GM12875 (cell line): ENCODE measurements around the gene CEP162.

ENCODE experiments used
- H3K4me3 ChIP-seq: one replicate; pipeline ENCODE4 v1.5.1; 2011; ENCODE audit warnings: low read depth, low read length, control low read depth
- CTCF ChIP-seq: IDR thresholded peaks from 2 replicates; pipeline ENCODE4 v1.5.1; 2011; ENCODE audit warnings: low read depth, mild to moderate bottlenecking, control low read depth, inconsistent platforms, low read length, moderate library complexity, borderline replicate concordance; ENCODE audit not compliant: insufficient read depth

CEP162 gene

DNA sequence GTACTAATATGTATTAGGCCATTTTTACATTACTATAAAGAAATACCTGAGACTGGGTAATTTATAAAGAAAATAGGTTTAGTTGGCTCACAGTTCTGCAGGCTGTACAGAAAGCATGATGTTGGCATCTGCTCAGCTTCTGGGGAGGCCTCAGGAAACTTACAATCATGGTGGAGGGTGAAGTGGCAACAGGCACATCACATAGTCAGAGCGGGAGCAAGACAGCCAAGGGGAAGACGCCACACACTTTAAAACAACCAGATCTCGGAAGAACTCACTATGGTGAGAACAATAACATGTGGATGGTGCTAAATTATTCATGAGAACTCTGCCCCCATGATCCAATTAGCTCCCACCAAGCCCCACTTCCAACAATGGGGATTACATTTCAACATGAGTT lies 41.3 kb upstream of the CEP162 start:
- TF ChIP-seq CTCF: no peak
- no peak overlapping the region for H3K4me3 ChIP-seq

GRCh38 chr6:84263557-84263956 lies 36.1 kb upstream of the CEP162 start:
- TF ChIP-seq CTCF: no peak
- H3K4me3 ChIP-seq: no peak overlapping the region

DNA sequence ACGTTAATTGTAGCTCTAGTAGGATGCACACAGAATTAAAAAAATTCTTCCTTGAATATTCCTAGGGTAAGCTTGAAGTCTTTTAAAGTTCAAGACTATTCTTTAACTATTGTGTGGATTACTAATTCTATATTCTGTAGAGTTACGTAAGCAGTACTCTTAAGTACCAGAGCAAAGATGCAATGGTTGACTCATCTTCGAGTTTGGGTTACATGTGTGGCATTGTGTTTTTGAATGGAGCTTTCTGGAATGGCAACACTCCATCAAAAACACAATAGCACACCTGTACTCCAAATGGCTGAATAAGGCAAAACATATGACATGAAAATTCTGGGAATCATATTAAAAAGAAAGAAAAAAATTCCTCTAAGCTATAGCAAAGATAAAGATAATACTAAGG lies 33.5 kb upstream of the CEP162 start:
- TF ChIP-seq CTCF: no peak
- H3K4me3 ChIP-seq: no peak overlapping the region

DNA sequence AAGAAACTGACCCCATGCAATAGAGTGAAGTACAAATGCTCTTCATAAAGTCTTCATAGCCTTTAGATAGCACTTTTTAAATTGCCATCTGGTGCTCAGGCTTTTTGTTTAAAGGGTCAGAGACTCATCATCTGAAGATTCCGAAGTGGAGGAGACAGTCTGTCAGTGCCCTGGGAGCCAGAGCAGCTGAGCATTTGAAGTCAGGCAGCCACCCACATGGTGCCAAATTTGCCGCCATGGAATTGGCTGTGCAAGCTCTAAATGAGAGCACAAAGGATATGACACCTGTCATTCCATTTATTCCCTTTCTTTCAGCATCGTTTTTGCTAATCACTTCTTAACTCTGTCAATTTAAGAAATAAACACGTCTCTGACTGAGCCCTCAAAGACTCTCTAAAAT lies 32.8 kb upstream of the CEP162 start:
- TF ChIP-seq CTCF: no peak
- H3K4me3 ChIP-seq: no peak overlapping the region

- no peak for TF ChIP-seq CTCF
- H3K4me3 ChIP-seq: no peak overlapping the region
Measured at GRCh38 chr6:84258866-84259265, 31.4 kb upstream of the CEP162 start.

DNA sequence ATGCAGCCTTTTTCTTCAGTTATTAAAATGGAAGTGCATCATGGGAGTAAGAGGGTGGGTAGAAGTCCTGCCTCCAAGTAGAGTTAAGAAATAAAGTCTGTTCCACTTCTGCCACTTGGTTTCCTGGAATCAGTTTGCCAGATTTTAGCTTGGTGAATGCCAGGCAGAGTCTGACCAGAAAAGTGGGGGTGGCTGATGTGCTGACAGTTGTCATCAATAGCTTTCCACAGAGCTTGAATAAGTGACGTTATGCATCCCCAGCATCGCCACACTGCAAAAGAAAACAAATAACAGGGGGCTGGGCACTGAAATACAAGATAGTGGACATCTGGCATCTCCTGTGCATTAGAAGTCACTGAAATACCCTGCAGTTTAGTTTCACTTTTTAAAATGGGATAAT lies 30.8 kb upstream of the CEP162 start:
- no peak for TF ChIP-seq CTCF
- no peak overlapping the region for H3K4me3 ChIP-seq

DNA sequence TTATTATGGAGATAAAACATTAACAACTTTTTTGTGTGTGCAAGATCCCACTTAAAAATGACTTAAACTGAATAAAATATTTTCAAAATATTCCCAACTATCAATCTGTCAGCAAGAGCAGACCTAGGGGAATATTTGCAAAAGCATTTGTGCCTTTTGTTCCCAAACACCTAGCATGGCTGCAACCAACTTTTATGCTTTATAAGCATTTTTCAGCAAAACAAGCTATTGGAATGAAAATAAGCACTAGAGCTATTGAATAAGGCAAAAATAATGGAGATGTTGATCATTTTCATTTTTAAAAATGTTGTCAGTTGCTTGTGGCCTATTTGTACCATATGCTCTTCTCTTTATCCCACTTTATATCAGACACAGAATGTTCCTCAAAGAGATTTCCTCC lies 28.2 kb upstream of the CEP162 start:
- H3K4me3 ChIP-seq: no peak overlapping the region
- TF ChIP-seq CTCF: no peak
